Left ventricle myocardium inferior (tissue), 1 donor: ENCODE measurements around the gene CALML4. TPM values are rescaled to one million over a fixed set of nuclear protein-coding genes. Genes with fewer than 3 reads are reported as not detected.
"Not testable (repeated sequence)": the region's sequence is repeated elsewhere in the genome, so short reads cannot be mapped to it uniquely, and the experiment has no call there.

Experiments used
- DNase-seq: peaks from one replicate; pipeline ENCODE4 v3.0.0-alpha.2; 2020
- H3K27ac ChIP-seq: fragments of 200-600 bp; replicated peaks from 2 replicates; pipeline ENCODE4 v1.8.0; 2021
- H3K27me3 ChIP-seq: fragments of 200-600 bp; 2 replicates; pipeline ENCODE4 v1.8.0; 2021; ENCODE audit warnings: low read depth
- H3K36me3 ChIP-seq: fragments of 200-600 bp; 2 replicates; pipeline ENCODE4 v1.8.0; 2021
- H3K4me1 ChIP-seq: fragments of 200-600 bp; 2 replicates; pipeline ENCODE4 v1.8.0; 2021
- H3K4me3 ChIP-seq: fragments of 200-600 bp; 2 replicates; pipeline ENCODE4 v1.8.0; 2021; ENCODE audit warnings: mild to moderate bottlenecking, moderate library complexity
- H3K9me3 ChIP-seq: fragments of 200-600 bp; replicated peaks from 2 replicates; pipeline ENCODE4 v1.8.0; 2021
- intact Hi-C: fragments of 100-400 bp; cut with micrococcal nuclease; formaldehyde crosslinking; loops from one replicate; pipeline ENCODE4 v1.11.0; 2022
- total RNA-seq: library from RNA; stranded (reverse); fragmentation: NEBNext Ultra II Directional; extraction: Animal tissue kit (Norgen Biotek cat#: 25700); gene quantifications from one replicate; pipeline ENCODE4 v1.2.1, GENCODE V29; 2021
- TF ChIP-seq, protein P1 (sequence below): fragments of 200-600 bp; IDR thresholded peaks from 2 replicates; pipeline ENCODE4 v1.8.0; 2021; ENCODE audit warnings: antibody characterized with exemption, mild to moderate bottlenecking, borderline replicate concordance
- donor health status: DM: no; HTN: yes; CAD: no; lungs with severe emphysema.

Gene CALML4
- total RNA-seq, 1 donor from 2014 or later, result 0.91 TPM

DNA sequence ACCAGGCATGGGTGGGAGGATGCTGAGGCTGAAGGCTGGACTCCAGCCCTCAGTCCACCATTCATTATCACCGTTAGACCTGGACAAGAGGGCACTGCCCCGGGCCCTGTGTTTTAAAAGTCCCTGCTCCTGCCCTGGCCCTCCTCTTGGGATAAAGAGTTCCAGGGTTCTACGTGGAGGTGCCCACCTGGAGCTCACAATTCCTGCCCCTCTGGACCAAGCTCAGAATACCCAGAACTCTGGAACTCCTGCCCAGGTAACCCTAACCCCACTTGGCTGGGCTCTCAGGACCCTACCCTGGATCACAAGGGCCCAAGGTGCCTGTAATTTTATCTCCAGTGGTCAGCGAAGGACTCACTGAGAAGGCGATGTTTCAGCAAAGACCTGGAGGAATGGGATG, 1.2 kb downstream of the CALML4 start:
- Histone ChIP-seq H3K27me3 (no peaks in the 10 kb centered on the region), H3K9me3 (no peaks in the 10 kb centered on the region), H3K4me3 (no peak overlapping the region), H3K36me3 (no peaks in the 10 kb centered on the region), H3K27ac (no peak overlapping the region), H3K4me1 (peaks cover 44% of the 10 kb centered on the region)
- TF ChIP-seq, protein P1, sequence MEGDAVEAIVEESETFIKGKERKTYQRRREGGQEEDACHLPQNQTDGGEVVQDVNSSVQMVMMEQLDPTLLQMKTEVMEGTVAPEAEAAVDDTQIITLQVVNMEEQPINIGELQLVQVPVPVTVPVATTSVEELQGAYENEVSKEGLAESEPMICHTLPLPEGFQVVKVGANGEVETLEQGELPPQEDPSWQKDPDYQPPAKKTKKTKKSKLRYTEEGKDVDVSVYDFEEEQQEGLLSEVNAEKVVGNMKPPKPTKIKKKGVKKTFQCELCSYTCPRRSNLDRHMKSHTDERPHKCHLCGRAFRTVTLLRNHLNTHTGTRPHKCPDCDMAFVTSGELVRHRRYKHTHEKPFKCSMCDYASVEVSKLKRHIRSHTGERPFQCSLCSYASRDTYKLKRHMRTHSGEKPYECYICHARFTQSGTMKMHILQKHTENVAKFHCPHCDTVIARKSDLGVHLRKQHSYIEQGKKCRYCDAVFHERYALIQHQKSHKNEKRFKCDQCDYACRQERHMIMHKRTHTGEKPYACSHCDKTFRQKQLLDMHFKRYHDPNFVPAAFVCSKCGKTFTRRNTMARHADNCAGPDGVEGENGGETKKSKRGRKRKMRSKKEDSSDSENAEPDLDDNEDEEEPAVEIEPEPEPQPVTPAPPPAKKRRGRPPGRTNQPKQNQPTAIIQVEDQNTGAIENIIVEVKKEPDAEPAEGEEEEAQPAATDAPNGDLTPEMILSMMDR, result no peak
- intact Hi-C loops, result no loop called here
- no peak for DNase-seq

DNA sequence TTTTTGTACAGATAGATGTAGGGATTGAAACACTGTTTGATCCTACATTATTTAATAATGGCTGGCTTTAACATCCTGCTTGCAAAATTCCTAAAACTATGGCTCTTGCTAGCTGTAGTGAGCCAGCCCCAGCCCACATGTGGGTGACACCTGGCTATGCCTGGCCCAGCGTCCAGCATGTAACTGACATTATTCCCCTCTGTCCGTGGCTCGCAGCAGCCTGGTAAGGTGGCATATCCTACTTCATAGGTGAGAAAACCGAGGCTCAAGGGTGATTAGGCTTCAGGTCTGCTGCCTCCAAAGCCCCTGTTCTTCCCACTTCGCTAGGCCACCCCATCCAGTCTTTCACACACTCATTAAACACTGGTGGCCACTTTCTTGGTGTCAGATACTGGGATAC, 1.6 kb downstream of the CALML4 start:
- H3K4me1 ChIP-seq, result peaks cover 44% of the 10 kb centered on the region
- TF ChIP-seq, protein P1, result no peak

DNA sequence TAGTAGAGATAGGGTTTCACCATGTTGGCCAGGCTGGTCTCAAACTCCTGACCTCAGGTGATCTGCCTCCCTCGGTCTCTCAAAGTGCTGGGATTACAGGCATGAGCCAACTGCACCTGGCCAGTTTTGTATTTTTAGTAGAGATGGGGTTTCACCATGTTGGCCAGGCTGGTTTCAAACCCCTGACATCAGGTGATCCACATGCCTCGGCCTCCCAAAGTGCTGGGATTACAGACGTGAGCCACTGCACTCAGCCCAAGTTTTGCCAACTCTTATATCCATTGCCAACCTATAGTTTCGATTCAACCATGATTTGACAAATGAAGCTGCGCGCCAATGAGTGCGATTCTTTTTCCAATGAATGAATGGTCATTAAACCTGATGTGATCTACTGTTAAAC, 2.1 kb downstream of the CALML4 start:
- DNase-seq, H3K4me3 ChIP-seq, H3K36me3 ChIP-seq, H3K27me3 ChIP-seq, intact Hi-C loops, H3K9me3 ChIP-seq, H3K27ac ChIP-seq: not testable (repeated sequence)
- H3K4me1 ChIP-seq, result peaks cover 49% of the 10 kb centered on the region

More for the DNA sequence above, 1.6 kb downstream of the CALML4 start:
- intact Hi-C loops, result no loop called here
- Histone ChIP-seq H3K27ac (no peak overlapping the region), H3K36me3 (no peaks in the 10 kb centered on the region), H3K9me3 (no peaks in the 10 kb centered on the region), H3K27me3 (no peaks in the 10 kb centered on the region), H3K4me3 (no peak overlapping the region)
- DNase-seq, result no peak

DNA sequence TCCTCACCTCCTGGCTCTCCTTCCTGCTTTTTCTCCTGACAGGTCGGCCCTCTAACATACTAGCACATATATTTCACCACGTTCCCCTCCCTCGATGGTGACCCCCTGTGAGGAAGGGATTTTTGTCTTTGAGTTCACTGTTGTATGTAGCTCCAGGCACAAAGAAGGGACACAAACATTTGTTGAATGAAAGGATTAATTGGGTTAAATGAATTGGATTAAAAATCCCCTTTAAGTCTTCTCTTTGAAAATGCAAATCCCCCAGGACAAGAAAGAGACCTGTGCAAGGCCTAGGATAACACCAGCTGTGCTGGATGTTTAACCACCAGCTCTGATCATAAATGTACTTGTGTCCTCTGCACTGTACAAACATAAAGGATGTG, 3.3 kb downstream of the CALML4 start:
- H3K36me3 ChIP-seq, result no peaks in the 10 kb centered on the region
- intact Hi-C loops, result no loop called here
- H3K27me3 ChIP-seq, result no peaks in the 10 kb centered on the region
- H3K4me1 ChIP-seq, result peaks cover 52% of the 10 kb centered on the region
- H3K4me3 ChIP-seq, result no peak overlapping the region
- no peak for DNase-seq
- no peaks in the 10 kb centered on the region for H3K9me3 ChIP-seq
- H3K27ac ChIP-seq, result no peak overlapping the region
- TF ChIP-seq, protein P1, result no peak

- no peaks in the 10 kb centered on the region for H3K9me3 ChIP-seq
- no peaks in the 10 kb centered on the region for H3K27me3 ChIP-seq
- no peak for DNase-seq
- peaks cover 48% of the 10 kb centered on the region for H3K4me1 ChIP-seq
- H3K4me3 ChIP-seq, result no peak overlapping the region
- no peaks in the 10 kb centered on the region for H3K36me3 ChIP-seq
- intact Hi-C loops, result no loop called here
- no peak overlapping the region for H3K27ac ChIP-seq
- TF ChIP-seq, protein P1, result no peak
These were observed 3.8 kb downstream of the CALML4 start for GRCh38 chr15:68201153-68201878.

GRCh38 chr15:68200016-68200861, 4.9 kb downstream of the CALML4 start:
- TF ChIP-seq, protein P1, result no peak
- Histone ChIP-seq H3K4me1 (peaks cover 43% of the 10 kb centered on the region), H3K4me3 (no peak overlapping the region), H3K27ac (no peak overlapping the region), H3K36me3 (no peaks in the 10 kb centered on the region), H3K9me3 (no peaks in the 10 kb centered on the region), H3K27me3 (no peaks in the 10 kb centered on the region)
- intact Hi-C loops, result no loop called here
- no peak for DNase-seq
